Brain pericyte (primary cell): Measurements from ENCODE around the gene PLBD1.

Experiments used
- DNase-seq: peaks from one replicate; pipeline ENCODE4 v3.0.0-alpha.2; 2012; ENCODE audit warnings: low read depth, low spot score

The PLBD1 gene

GRCh38 chr12:14505626-14506596 lies 61.8 kb downstream of the PLBD1 start:
- DNase-seq = no peak

- DNase-seq = no peak
Observed at GRCh38 chr12:14495326-14495725, 72.4 kb downstream of the PLBD1 start.

- DNase-seq = no peak
Observed at GRCh38 chr12:14482886-14483285, 84.8 kb downstream of the PLBD1 start.

- DNase-seq = no peak
Observed at GRCh38 chr12:14482361-14482760, 85.3 kb downstream of the PLBD1 start.

GRCh38 chr12:14481201-14481600 lies 86.5 kb downstream of the PLBD1 start:
- no peak for DNase-seq

- no peak for DNase-seq
Observed at GRCh38 chr12:14479004-14479403, 88.7 kb downstream of the PLBD1 start.

GRCh38 chr12:14473707-14474287 lies 93.9 kb downstream of the PLBD1 start:
- DNase-seq = no peak

- DNase-seq = no peak
Observed at GRCh38 chr12:14471497-14471896, 96.2 kb downstream of the PLBD1 start.

- DNase-seq = no peak
Observed at GRCh38 chr12:14460212-14460841, 107.4 kb downstream of the PLBD1 start.

- no peak for DNase-seq
Observed at GRCh38 chr12:14454098-14454907, 113.4 kb downstream of the PLBD1 start.
